Keratinocyte (primary cell): ENCODE measurements around the gene PIGM.

Experiments used
- CTCF ChIP-seq, 3 experiments: IDR thresholded peaks in 1 of 3; conservative IDR thresholded peaks in 1 of 3; optimal IDR thresholded peaks in 1 of 3; 2 replicates in 2 of 3; 3 replicates in 1 of 3; pipeline versions ENCODE3 to v1.5.1; 2011; ENCODE audit warnings: low read length in 3 of 3, mild to moderate bottlenecking in 3 of 3, moderate library complexity in 2 of 3, control low read depth in 1 of 3, inconsistent platforms in 1 of 3; ENCODE audit not compliant: insufficient read depth in 2 of 3; ENCODE audit errors: extremely low read depth in 1 of 3
- EZH2 ChIP-seq: IDR thresholded peaks from one replicate; pipeline ENCODE4 v1.6.1; 2012; ENCODE audit warnings: inconsistent platforms, mild to moderate bottlenecking, low read length, moderate library complexity

- TF ChIP-seq CTCF (optimal IDR thresholded peaks at IDR 0.05 in 1 of 3, IDR thresholded peaks at IDR 0.05 in 1 of 3, conservative IDR thresholded peaks at IDR 0.05 in 1 of 3; ENCODE audit: extremely low read depth in 1 of 3, insufficient read depth in 2 of 3, low read length in 3 of 3) (no peak), EZH2 (no peak)
Observed at GRCh38 chr1:160075836-160076235, 44.0 kb upstream of the PIGM start.
